Measurements from ENCODE around the gene ZNF326. TPM values are rescaled to one million over a fixed set of nuclear protein-coding genes. Genes with fewer than 3 reads are reported as not detected.

The ZNF326 gene
- total and polyA plus RNA-seq, 2 donors (not counting 1 experiment from before 2014, with no cell fraction given) = 8.1 to 10.8 TPM

DNA sequence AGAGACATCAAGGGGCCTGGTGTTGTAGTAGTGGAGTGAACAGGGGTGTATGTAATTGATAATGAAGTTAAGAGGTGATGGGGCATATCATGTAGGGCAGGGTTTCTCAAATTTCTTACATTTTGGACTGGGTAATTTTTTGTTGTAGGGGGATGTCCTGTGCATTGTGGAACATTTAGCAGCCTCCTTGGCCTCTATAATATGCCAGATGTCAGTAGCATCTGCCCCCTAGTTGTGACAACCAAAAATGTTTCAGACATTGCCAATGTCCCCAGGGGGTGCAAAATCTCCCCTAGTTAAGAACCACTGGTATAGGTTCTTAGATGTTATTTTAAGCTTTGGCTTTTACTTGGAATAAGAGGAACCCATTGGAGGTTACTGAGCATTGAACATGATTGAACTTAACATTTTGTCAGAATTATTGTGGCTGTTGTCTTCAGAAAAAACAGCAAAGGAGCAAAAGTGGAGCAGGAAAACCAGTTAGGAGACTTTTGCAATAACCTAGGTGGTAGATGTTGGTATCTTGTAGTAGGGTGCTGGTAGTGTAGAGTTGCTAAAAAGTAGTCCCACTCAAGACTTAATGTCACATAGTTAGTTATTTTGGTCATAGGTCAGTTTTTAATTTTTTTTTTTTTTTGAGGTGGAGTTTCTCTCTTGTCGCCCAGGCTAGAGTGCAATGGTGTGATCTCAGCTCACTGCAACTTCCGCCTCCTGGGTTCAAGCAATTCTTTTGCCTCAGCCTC, 6.2 kb downstream of the ZNF326 start:
- no peak for TF ChIP-seq EZH2 (IDR thresholded peaks at IDR 0.05; ENCODE audit: low read length, missing control alignments)
- TF ChIP-seq, protein P1, sequence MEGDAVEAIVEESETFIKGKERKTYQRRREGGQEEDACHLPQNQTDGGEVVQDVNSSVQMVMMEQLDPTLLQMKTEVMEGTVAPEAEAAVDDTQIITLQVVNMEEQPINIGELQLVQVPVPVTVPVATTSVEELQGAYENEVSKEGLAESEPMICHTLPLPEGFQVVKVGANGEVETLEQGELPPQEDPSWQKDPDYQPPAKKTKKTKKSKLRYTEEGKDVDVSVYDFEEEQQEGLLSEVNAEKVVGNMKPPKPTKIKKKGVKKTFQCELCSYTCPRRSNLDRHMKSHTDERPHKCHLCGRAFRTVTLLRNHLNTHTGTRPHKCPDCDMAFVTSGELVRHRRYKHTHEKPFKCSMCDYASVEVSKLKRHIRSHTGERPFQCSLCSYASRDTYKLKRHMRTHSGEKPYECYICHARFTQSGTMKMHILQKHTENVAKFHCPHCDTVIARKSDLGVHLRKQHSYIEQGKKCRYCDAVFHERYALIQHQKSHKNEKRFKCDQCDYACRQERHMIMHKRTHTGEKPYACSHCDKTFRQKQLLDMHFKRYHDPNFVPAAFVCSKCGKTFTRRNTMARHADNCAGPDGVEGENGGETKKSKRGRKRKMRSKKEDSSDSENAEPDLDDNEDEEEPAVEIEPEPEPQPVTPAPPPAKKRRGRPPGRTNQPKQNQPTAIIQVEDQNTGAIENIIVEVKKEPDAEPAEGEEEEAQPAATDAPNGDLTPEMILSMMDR (conservative IDR thresholded peaks at IDR 0.05 in 1 of 2, IDR thresholded peaks at IDR 0.05 in 1 of 2; ENCODE audit: low read depth in 1 of 2, low read length in 2 of 2) = no peak
- H3K9ac ChIP-seq (ENCODE audit: insufficient read depth, low read length) = no peak overlapping the region
- H2AFZ ChIP-seq (ENCODE audit: low read length) = no peak overlapping the region
- peaks cover 41% of the 10 kb centered on the region for H3K79me2 ChIP-seq (ENCODE audit: control insufficient read depth, insufficient read depth, low read length)
- peaks cover 7% of the 10 kb centered on the region for H3K4me1 ChIP-seq (ENCODE audit: control insufficient read depth, extremely low read depth, insufficient read depth, low read length)
- no peak overlapping the region for H3K4me3 ChIP-seq (replicated peaks in 1 of 4; ENCODE audit: control extremely low read depth in 1 of 4, insufficient read depth in 1 of 4, low read depth in 3 of 4, low read length in 4 of 4)
- no peak for DNase-seq (ENCODE audit: low read depth in 2 of 2)
- no peak overlapping the region for H3K27ac ChIP-seq (ENCODE audit: insufficient read depth, low read length)
- H4K20me1 ChIP-seq (ENCODE audit: control insufficient read depth, extremely low read depth, insufficient read depth, low read length) = peaks cover 2% of the 10 kb centered on the region
- H3K9me3 ChIP-seq (ENCODE audit: control insufficient read depth, insufficient read depth, low read depth, low read length) = no peaks in the 10 kb centered on the region
- no peaks in the 10 kb centered on the region for H3K27me3 ChIP-seq (ENCODE audit: control insufficient read depth, insufficient read depth, low read length)
- H3K4me2 ChIP-seq (ENCODE audit: extremely low read depth, insufficient read depth, low read length) = no peak overlapping the region
- H3K36me3 ChIP-seq (ENCODE audit: control insufficient read depth, insufficient read depth, low read length) = no peaks in the 10 kb centered on the region

DNA sequence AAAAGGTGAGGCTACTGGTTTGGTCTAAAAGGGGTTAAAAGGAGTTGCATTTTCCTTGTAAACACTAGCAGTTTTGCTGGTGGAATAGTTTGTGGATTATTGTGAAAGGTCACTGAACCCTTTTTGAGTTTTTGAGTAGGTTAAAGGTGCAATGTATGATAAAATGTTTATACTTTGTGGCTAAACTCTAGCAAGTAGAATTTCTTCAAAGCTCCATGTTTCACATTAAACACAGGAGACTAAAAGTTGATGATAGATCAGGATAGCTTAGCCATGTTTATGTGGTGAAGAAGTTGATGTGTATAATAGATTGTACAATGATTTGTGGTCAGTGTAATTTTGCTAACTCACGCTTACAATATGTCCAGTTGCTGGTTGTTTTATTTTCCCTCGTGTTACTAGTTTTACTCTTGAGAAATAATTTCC, 13.1 kb downstream of the ZNF326 start:
- Histone ChIP-seq H3K4me2 (ENCODE audit: extremely low read depth, insufficient read depth, low read length) (no peak overlapping the region), H3K36me3 (ENCODE audit: control insufficient read depth, insufficient read depth, low read length) (peaks cover 2% of the 10 kb centered on the region), H3K79me2 (ENCODE audit: control insufficient read depth, insufficient read depth, low read length) (peaks cover 2% of the 10 kb centered on the region), H4K20me1 (ENCODE audit: control insufficient read depth, extremely low read depth, insufficient read depth, low read length) (no peaks in the 10 kb centered on the region), H3K27me3 (ENCODE audit: control insufficient read depth, insufficient read depth, low read length) (no peaks in the 10 kb centered on the region), H3K27ac (ENCODE audit: insufficient read depth, low read length) (no peak overlapping the region), H3K4me3 (replicated peaks in 1 of 4; ENCODE audit: control extremely low read depth in 1 of 4, insufficient read depth in 1 of 4, low read depth in 3 of 4, low read length in 4 of 4) (no peak overlapping the region), H3K9ac (ENCODE audit: insufficient read depth, low read length) (no peak overlapping the region), H3K4me1 (ENCODE audit: control insufficient read depth, extremely low read depth, insufficient read depth, low read length) (no peaks in the 10 kb centered on the region), H3K9me3 (ENCODE audit: control insufficient read depth, insufficient read depth, low read depth, low read length) (no peaks in the 10 kb centered on the region), H2AFZ (ENCODE audit: low read length) (no peak overlapping the region)
- DNase-seq (ENCODE audit: low read depth in 2 of 2) = peak; percentile 22 to 23
- TF ChIP-seq EZH2 (IDR thresholded peaks at IDR 0.05; ENCODE audit: low read length, missing control alignments) = no peak
- TF ChIP-seq, protein P1 (conservative IDR thresholded peaks at IDR 0.05 in 1 of 2, IDR thresholded peaks at IDR 0.05 in 1 of 2; ENCODE audit: low read depth in 1 of 2, low read length in 2 of 2) = no peak

DNA sequence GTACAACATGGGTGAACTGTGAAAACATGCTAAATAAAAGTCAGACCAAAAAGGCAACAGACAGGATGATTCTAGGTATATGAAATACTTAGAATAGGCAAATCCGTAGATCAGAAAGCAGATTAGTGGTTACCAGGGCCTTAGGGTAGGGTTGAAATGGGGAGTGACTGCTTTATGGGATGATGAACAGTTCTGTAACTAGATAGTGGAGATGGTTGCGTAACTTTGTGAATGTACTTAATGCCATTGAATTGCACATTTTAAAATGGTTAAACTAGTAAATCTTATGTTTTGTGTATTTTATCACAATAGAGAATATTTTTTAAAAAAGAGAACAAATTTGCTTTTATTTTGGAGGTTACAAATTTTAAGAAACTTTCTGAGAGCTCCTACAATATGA, 17.4 kb downstream of the ZNF326 start:
- Histone ChIP-seq H3K36me3 (ENCODE audit: control insufficient read depth, insufficient read depth, low read length) (peaks cover under 1% of the 10 kb centered on the region), H2AFZ (ENCODE audit: low read length) (no peak overlapping the region), H3K4me3 (replicated peaks in 1 of 4; ENCODE audit: control extremely low read depth in 1 of 4, insufficient read depth in 1 of 4, low read depth in 3 of 4, low read length in 4 of 4) (no peak overlapping the region), H3K27ac (ENCODE audit: insufficient read depth, low read length) (no peak overlapping the region), H3K9ac (ENCODE audit: insufficient read depth, low read length) (no peak overlapping the region), H3K27me3 (ENCODE audit: control insufficient read depth, insufficient read depth, low read length) (no peaks in the 10 kb centered on the region), H3K9me3 (ENCODE audit: control insufficient read depth, insufficient read depth, low read depth, low read length) (no peaks in the 10 kb centered on the region), H3K4me1 (ENCODE audit: control insufficient read depth, extremely low read depth, insufficient read depth, low read length) (no peaks in the 10 kb centered on the region), H3K4me2 (ENCODE audit: extremely low read depth, insufficient read depth, low read length) (no peak overlapping the region), H3K79me2 (ENCODE audit: control insufficient read depth, insufficient read depth, low read length) (no peaks in the 10 kb centered on the region), H4K20me1 (ENCODE audit: control insufficient read depth, extremely low read depth, insufficient read depth, low read length) (no peaks in the 10 kb centered on the region)
- TF ChIP-seq, protein P1 (conservative IDR thresholded peaks at IDR 0.05 in 1 of 2, IDR thresholded peaks at IDR 0.05 in 1 of 2; ENCODE audit: low read depth in 1 of 2, low read length in 2 of 2) = no peak
- TF ChIP-seq EZH2 (IDR thresholded peaks at IDR 0.05; ENCODE audit: low read length, missing control alignments) = no peak
- DNase-seq (ENCODE audit: low read depth in 2 of 2) = peak in 1 of 2 donors; percentile 27

Measured in fibroblast of lung (primary cell).